ENCODE measurements around the gene CFAP53. TPM values are rescaled to one million over a fixed set of nuclear protein-coding genes. Genes with fewer than 3 reads are reported as not detected.

The CFAP53 gene
- total RNA-seq, 1 donor from 2014 or later, result not detected

DNA sequence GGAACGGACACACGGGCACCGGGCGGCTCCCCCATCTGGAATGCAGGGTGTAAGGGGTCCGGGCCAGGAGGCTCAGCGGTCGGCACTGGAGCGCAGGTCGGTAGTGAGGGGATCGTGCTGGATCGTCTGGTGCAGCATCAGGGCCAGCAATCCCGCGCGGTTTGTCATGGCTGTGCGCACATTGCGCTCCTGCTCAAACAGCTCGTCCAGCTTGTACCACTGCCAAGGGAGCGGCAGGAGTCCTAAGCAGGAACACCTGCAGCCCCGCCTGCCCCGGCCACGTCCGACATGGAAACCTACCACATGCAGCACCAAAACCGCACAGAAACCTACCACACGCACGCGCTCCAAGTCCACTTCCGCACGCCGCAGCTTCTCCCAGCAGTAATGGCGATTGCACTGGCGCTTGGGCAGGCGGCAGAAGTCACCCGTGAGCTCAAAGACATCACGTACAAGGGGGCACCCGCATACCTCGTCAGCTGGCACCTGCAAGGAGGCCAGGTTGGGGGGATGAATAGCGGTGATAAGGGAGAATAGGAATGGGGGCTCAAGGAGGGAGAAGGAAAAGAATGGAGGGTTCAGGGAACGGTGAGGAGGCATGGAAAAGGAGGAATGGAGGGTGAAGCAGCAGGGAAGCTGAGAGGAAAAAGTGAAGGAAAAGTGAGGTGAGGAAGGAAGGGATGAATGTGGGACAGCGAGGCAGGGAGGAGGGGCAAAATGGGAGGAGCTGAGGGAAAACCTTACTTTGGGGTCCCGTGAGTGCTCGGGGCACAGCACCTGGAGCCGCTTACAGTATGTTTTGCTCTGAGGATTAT is 16.4 kb upstream of the CFAP53 start:
- Histone ChIP-seq H3K4me1 (ENCODE audit: control insufficient read depth in 3 of 3, insufficient read depth in 3 of 3, low read length in 3 of 3) (peaks cover 21 to 40% (median 26%) of the 10 kb centered on the region in 3 donors), H3K27me3 (ENCODE audit: control insufficient read depth in 3 of 3, insufficient read depth in 3 of 3, low read length in 3 of 3) (no peaks in the 10 kb centered on the region), H3K9me3 (ENCODE audit: control insufficient read depth in 3 of 3, low read length in 3 of 3) (no peaks in the 10 kb centered on the region), H3K27ac (ENCODE audit: low read depth, low read length) (no peak overlapping the region), H3K9ac (ENCODE audit: low read depth in 1 of 3, low read length in 3 of 3) (peak overlapping the region in 1 of 3 donors; percentile 84), H3K4me3 (ENCODE audit: low read length in 3 of 3) (peak overlapping the region in 2 of 3 donors; percentile 95 to 100), H3K36me3 (ENCODE audit: control insufficient read depth in 3 of 3, insufficient read depth in 3 of 3, low read length in 3 of 3) (peaks cover 37 to 45% (median 42%) of the 10 kb centered on the region in 3 donors)

DNA sequence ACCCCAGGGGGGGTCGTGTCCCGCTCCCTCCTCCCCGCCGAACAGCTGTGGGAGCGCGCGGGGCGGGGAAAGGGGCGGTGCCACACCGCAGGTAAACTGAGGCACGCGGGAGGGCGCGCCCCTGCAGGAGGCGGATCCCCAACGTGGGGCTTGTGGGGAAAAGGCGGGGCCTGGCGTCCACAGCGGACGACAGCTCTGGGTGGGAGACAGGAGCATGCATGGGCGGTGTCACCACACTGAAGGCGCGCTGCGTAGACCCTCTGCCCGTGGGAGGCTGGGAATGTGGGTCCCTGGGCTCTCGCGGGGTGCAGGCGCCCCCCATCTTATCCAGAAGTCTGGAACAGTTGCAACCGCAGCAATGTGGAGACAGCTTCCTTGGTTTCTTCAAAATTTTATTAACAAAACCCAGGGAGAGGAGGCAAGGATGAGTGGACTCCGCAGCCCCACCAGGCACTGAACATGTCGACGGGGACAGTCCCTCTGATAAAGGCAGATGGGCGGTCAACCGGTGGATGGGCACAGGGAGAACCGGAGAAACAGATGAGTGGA is 15.8 kb upstream of the CFAP53 start:
- Histone ChIP-seq H3K27ac (ENCODE audit: low read depth, low read length) (peak overlapping the region; percentile 88), H3K9me3 (ENCODE audit: control insufficient read depth in 3 of 3, low read length in 3 of 3) (no peaks in the 10 kb centered on the region), H3K36me3 (ENCODE audit: control insufficient read depth in 3 of 3, insufficient read depth in 3 of 3, low read length in 3 of 3) (peaks cover 38 to 46% (median 44%) of the 10 kb centered on the region in 3 donors), H3K9ac (ENCODE audit: low read depth in 1 of 3, low read length in 3 of 3) (peak overlapping the region; percentile 84 to 100 (median 99)), H3K4me1 (ENCODE audit: control insufficient read depth in 3 of 3, insufficient read depth in 3 of 3, low read length in 3 of 3) (peaks cover 19 to 36% (median 24%) of the 10 kb centered on the region in 3 donors), H3K27me3 (ENCODE audit: control insufficient read depth in 3 of 3, insufficient read depth in 3 of 3, low read length in 3 of 3) (no peaks in the 10 kb centered on the region), H3K4me3 (ENCODE audit: low read length in 3 of 3) (peak overlapping the region; percentile 93 to 100 (median 95))

DNA sequence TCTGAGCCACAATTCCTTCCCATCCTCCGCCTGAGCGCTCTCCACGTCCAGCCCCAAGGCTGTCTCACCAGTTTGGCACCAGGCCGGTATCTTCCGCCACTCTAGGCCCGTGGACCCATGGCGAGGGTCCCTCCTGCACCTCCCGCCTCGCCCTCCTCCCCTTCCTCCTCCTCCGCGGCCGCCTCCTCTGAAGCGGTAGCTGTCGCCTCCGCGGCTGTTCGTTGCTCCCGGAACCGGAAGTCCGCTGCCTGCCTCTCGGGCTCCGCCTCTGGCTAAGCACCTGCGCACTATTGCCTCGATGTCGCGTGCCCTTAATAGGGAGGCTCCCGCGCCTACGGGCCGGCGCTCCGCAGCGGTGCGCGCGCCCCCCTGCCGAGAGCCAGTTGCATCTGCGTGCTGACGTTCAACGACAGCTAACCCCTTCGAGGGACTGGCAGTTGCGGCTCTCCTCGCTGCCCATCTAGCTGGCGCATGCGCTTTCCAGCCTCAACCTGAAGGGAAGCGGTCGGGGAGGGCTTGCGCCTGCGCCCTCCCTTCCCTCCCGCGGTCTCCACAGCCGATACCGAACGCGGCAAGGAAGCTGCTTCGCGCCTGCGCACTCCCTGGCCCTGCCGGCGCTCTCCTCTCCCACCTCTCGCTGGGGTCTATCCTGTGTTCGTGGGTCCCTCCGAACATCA is 15.1 kb upstream of the CFAP53 start, which contains the start of gene MBD1:
Gene MBD1 (minus strand): TSS at position 229 of the 677 bp plus-strand sequence. CDS start 1,531 bp downstream, outside the sequence.
- no peaks in the 10 kb centered on the region for H3K27me3 ChIP-seq (ENCODE audit: control insufficient read depth in 3 of 3, insufficient read depth in 3 of 3, low read length in 3 of 3)
- H3K4me3 ChIP-seq (ENCODE audit: low read length in 3 of 3), result peak within 1 kb of the TSS; percentile 93 to 100 (median 95)
- peaks cover 18 to 30% (median 21%) of the 10 kb centered on the region in 3 donors for H3K4me1 ChIP-seq (ENCODE audit: control insufficient read depth in 3 of 3, insufficient read depth in 3 of 3, low read length in 3 of 3)
- H3K27ac ChIP-seq (ENCODE audit: low read depth, low read length), result peak within 1 kb of the TSS; percentile 88
- H3K36me3 ChIP-seq (ENCODE audit: control insufficient read depth in 3 of 3, insufficient read depth in 3 of 3, low read length in 3 of 3), result peaks cover 44 to 52% (median 50%) of the 10 kb centered on the region in 3 donors
- peak within 1 kb of the TSS; percentile 84 to 100 (median 99) for H3K9ac ChIP-seq (ENCODE audit: low read depth in 1 of 3, low read length in 3 of 3)
- no peaks in the 10 kb centered on the region for H3K9me3 ChIP-seq (ENCODE audit: control insufficient read depth in 3 of 3, low read length in 3 of 3)

- Histone ChIP-seq H3K4me3 (ENCODE audit: low read length in 3 of 3) (peak overlapping the region; percentile 93 to 100 (median 95)), H3K27ac (ENCODE audit: low read depth, low read length) (peak overlapping the region; percentile 88), H3K9ac (ENCODE audit: low read depth in 1 of 3, low read length in 3 of 3) (peak overlapping the region; percentile 84 to 100 (median 99)), H3K36me3 (ENCODE audit: control insufficient read depth in 3 of 3, insufficient read depth in 3 of 3, low read length in 3 of 3) (peaks cover 50 to 56% (median 54%) of the 10 kb centered on the region in 3 donors), H3K4me1 (ENCODE audit: control insufficient read depth in 3 of 3, insufficient read depth in 3 of 3, low read length in 3 of 3) (peaks cover 18 to 27% (median 21%) of the 10 kb centered on the region in 3 donors), H3K27me3 (ENCODE audit: control insufficient read depth in 3 of 3, insufficient read depth in 3 of 3, low read length in 3 of 3) (no peaks in the 10 kb centered on the region), H3K9me3 (ENCODE audit: control insufficient read depth in 3 of 3, low read length in 3 of 3) (no peaks in the 10 kb centered on the region)
Measured at GRCh38 chr18:50280707-50281294, 14.5 kb upstream of the CFAP53 start.

- Histone ChIP-seq H3K27me3 (ENCODE audit: control insufficient read depth in 3 of 3, insufficient read depth in 3 of 3, low read length in 3 of 3) (no peaks in the 10 kb centered on the region), H3K9me3 (ENCODE audit: control insufficient read depth in 3 of 3, low read length in 3 of 3) (no peaks in the 10 kb centered on the region), H3K27ac (ENCODE audit: low read depth, low read length) (no peak overlapping the region), H3K4me1 (ENCODE audit: control insufficient read depth in 3 of 3, insufficient read depth in 3 of 3, low read length in 3 of 3) (peaks cover 18 to 27% (median 21%) of the 10 kb centered on the region in 3 donors), H3K9ac (ENCODE audit: low read depth in 1 of 3, low read length in 3 of 3) (peak overlapping the region; percentile 84 to 100 (median 99)), H3K4me3 (ENCODE audit: low read length in 3 of 3) (peak overlapping the region; percentile 93 to 100 (median 95)), H3K36me3 (ENCODE audit: control insufficient read depth in 3 of 3, insufficient read depth in 3 of 3, low read length in 3 of 3) (peaks cover 54 to 61% (median 55%) of the 10 kb centered on the region in 3 donors)
Measured at GRCh38 chr18:50279752-50280151, 13.5 kb upstream of the CFAP53 start.

DNA sequence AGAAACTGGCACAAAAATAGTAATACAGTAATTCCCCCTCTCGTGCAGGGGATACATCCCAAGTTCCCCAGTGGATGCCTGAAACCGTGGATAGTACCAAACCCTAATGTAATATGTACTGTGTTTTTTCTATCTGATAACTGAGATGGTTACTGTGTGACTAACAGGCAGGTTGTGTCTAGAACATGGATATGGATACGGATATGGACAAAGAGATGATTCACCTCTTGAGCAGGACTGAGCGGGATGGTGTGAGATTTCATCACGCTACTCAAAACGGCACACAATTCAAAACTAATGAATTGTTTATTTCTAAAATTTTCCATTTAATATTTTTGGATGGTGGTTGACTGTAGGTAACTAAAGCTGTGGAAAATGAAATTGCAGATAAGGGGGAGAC is 11.6 kb upstream of the CFAP53 start:
- Histone ChIP-seq H3K4me3 (ENCODE audit: low read length in 3 of 3) (no peak overlapping the region), H3K27ac (ENCODE audit: low read depth, low read length) (no peak overlapping the region), H3K36me3 (ENCODE audit: control insufficient read depth in 3 of 3, insufficient read depth in 3 of 3, low read length in 3 of 3) (peaks cover 54 to 61% (median 57%) of the 10 kb centered on the region in 3 donors)

GRCh38 chr18:50276452-50276851 is 10.2 kb upstream of the CFAP53 start:
- Histone ChIP-seq H3K9me3 (ENCODE audit: control insufficient read depth in 3 of 3, low read length in 3 of 3) (no peaks in the 10 kb centered on the region), H3K27ac (ENCODE audit: low read depth, low read length) (no peak overlapping the region), H3K9ac (ENCODE audit: low read depth in 1 of 3, low read length in 3 of 3) (no peak overlapping the region), H3K27me3 (ENCODE audit: control insufficient read depth in 3 of 3, insufficient read depth in 3 of 3, low read length in 3 of 3) (no peaks in the 10 kb centered on the region), H3K4me3 (ENCODE audit: low read length in 3 of 3) (no peak overlapping the region), H3K36me3 (ENCODE audit: control insufficient read depth in 3 of 3, insufficient read depth in 3 of 3, low read length in 3 of 3) (peaks cover 61 to 69% (median 63%) of the 10 kb centered on the region in 3 donors), H3K4me1 (ENCODE audit: control insufficient read depth in 3 of 3, insufficient read depth in 3 of 3, low read length in 3 of 3) (peaks cover 12 to 16% (median 13%) of the 10 kb centered on the region in 3 donors)

More for the DNA sequence above, 11.6 kb upstream of the CFAP53 start:
- H3K9me3 ChIP-seq (ENCODE audit: control insufficient read depth in 3 of 3, low read length in 3 of 3), result no peaks in the 10 kb centered on the region
- no peaks in the 10 kb centered on the region for H3K27me3 ChIP-seq (ENCODE audit: control insufficient read depth in 3 of 3, insufficient read depth in 3 of 3, low read length in 3 of 3)
- H3K4me1 ChIP-seq (ENCODE audit: control insufficient read depth in 3 of 3, insufficient read depth in 3 of 3, low read length in 3 of 3), result peaks cover 18 to 27% (median 21%) of the 10 kb centered on the region in 3 donors
- no peak overlapping the region for H3K9ac ChIP-seq (ENCODE audit: low read depth in 1 of 3, low read length in 3 of 3)

DNA sequence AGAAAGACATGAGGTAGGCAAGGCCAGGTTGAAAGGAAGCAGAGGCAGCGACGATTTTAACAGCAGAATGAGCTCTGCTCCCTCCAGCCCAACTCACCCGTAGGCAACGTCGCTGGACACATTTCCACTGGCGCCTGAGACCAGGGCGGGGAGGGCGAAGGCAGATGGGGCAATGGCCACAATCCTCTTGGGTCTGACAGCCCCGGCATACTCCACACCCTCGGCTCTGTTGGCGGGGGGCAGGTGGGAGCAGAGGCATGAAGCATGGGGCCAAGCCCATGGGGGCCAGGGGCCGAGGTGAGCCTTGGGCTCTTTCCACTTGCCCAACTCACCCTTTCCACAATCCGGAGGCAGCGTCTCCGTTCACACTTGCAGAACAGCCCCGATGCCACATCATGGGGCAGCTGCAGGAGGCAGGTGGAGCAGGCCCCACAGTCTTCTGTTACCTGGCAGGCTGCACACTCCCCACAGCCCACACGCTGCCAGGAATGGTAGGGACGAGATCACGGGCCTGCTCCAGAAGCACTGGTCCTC is 9.3 kb upstream of the CFAP53 start:
- Histone ChIP-seq H3K36me3 (ENCODE audit: control insufficient read depth in 3 of 3, insufficient read depth in 3 of 3, low read length in 3 of 3) (peaks cover 70 to 77% (median 72%) of the 10 kb centered on the region in 3 donors), H3K4me3 (ENCODE audit: low read length in 3 of 3) (no peak overlapping the region), H3K27ac (ENCODE audit: low read depth, low read length) (no peak overlapping the region), H3K4me1 (ENCODE audit: control insufficient read depth in 3 of 3, insufficient read depth in 3 of 3, low read length in 3 of 3) (peaks cover 9 to 10% (median 10%) of the 10 kb centered on the region in 3 donors), H3K9ac (ENCODE audit: low read depth in 1 of 3, low read length in 3 of 3) (no peak overlapping the region), H3K27me3 (ENCODE audit: control insufficient read depth in 3 of 3, insufficient read depth in 3 of 3, low read length in 3 of 3) (no peaks in the 10 kb centered on the region), H3K9me3 (ENCODE audit: control insufficient read depth in 3 of 3, low read length in 3 of 3) (no peaks in the 10 kb centered on the region)

- no peak overlapping the region for H3K4me3 ChIP-seq (ENCODE audit: low read length in 3 of 3)
- H3K27me3 ChIP-seq (ENCODE audit: control insufficient read depth in 3 of 3, insufficient read depth in 3 of 3, low read length in 3 of 3), result no peaks in the 10 kb centered on the region
- H3K27ac ChIP-seq (ENCODE audit: low read depth, low read length), result no peak overlapping the region
- peaks cover 4 to 7% (median 6%) of the 10 kb centered on the region in 3 donors for H3K4me1 ChIP-seq (ENCODE audit: control insufficient read depth in 3 of 3, insufficient read depth in 3 of 3, low read length in 3 of 3)
- H3K9ac ChIP-seq (ENCODE audit: low read depth in 1 of 3, low read length in 3 of 3), result no peak overlapping the region
- H3K9me3 ChIP-seq (ENCODE audit: control insufficient read depth in 3 of 3, low read length in 3 of 3), result no peaks in the 10 kb centered on the region
- peaks cover 71 to 81% (median 74%) of the 10 kb centered on the region in 3 donors for H3K36me3 ChIP-seq (ENCODE audit: control insufficient read depth in 3 of 3, insufficient read depth in 3 of 3, low read length in 3 of 3)
Measured at GRCh38 chr18:50274941-50275340, 8.6 kb upstream of the CFAP53 start.
